SK-N-SH treated with all-trans-retinoic acid at 6 μM for 48 hours (cell line): ENCODE results near the gene SLC37A2.

Experiments used
- ATAC-seq: fragments of 200-7000 bp; cut with Tn5 transposase; 3 replicates; pipeline ENCODE4 v1.9.1; 2020; ENCODE audit warnings: mild to moderate bottlenecking, moderate library complexity
- ARNTL ChIP-seq: fragments of 450-650 bp; formaldehyde crosslinking; IDR thresholded peaks from 2 replicates; pipeline ENCODE4 v1.5.0; 2020; ENCODE audit warnings: low read depth, mild to moderate bottlenecking, moderate library complexity, borderline replicate concordance
- BACH2 ChIP-seq: fragments of 250-450 bp; sonication (Bioruptor Pico); IDR thresholded peaks from 2 replicates; pipeline ENCODE4 v1.9.0; 2021; ENCODE audit warnings: mild to moderate bottlenecking, borderline replicate concordance
- CSDC2 ChIP-seq: fragments of 250-450 bp; sonication (Bioruptor Pico); IDR thresholded peaks from 2 replicates; pipeline ENCODE4 v1.5.0; 2020; ENCODE audit warnings: mild to moderate bottlenecking, moderate library complexity
- ESRRG ChIP-seq: fragments of 250-450 bp; sonication (Bioruptor Pico); IDR thresholded peaks from 2 replicates; pipeline ENCODE4 v1.6.1; 2021; ENCODE audit warnings: mild to moderate bottlenecking
- ISL1 ChIP-seq: fragments of 250-450 bp; sonication (Bioruptor Pico); IDR thresholded peaks from 2 replicates; pipeline ENCODE4 v2.1.2; 2022; ENCODE audit warnings: mild to moderate bottlenecking, moderate library complexity
- OSR1 ChIP-seq: fragments of 250-450 bp; sonication (Bioruptor Pico); IDR thresholded peaks from 2 replicates; pipeline ENCODE4 v1.8.0; 2022; ENCODE audit warnings: moderate library complexity, mild to moderate bottlenecking, inconsistent platforms
- PATZ1 ChIP-seq: fragments of 250-450 bp; sonication (Bioruptor Pico); IDR thresholded peaks from 2 replicates; pipeline ENCODE4 v1.8.0; 2020; ENCODE audit warnings: mild to moderate bottlenecking, moderate library complexity, borderline replicate concordance
- PPARA ChIP-seq: fragments of 250-450 bp; sonication (Bioruptor Pico); IDR thresholded peaks from 2 replicates; pipeline ENCODE4 v1.5.0; 2020; ENCODE audit warnings: mild to moderate bottlenecking, borderline replicate concordance
- SNAI2 ChIP-seq: fragments of 250-450 bp; sonication (Bioruptor Pico); IDR thresholded peaks from 2 replicates; pipeline ENCODE4 v1.5.0; 2020; ENCODE audit warnings: mild to moderate bottlenecking, moderate library complexity
- TCF4 ChIP-seq: fragments of 250-450 bp; sonication (Bioruptor Pico); IDR thresholded peaks from 2 replicates; pipeline ENCODE4 v1.8.0; 2021; ENCODE audit warnings: mild to moderate bottlenecking, moderate library complexity, borderline replicate concordance
- TOX ChIP-seq: fragments of 250-450 bp; sonication (Bioruptor Pico); IDR thresholded peaks from 2 replicates; pipeline ENCODE4 v1.8.0; 2021; ENCODE audit warnings: mild to moderate bottlenecking, moderate library complexity, borderline replicate concordance
- ZC3H10 ChIP-seq: fragments of 250-450 bp; sonication (Bioruptor Pico); IDR thresholded peaks from 2 replicates; pipeline ENCODE4 v1.5.1; 2021; ENCODE audit warnings: mild to moderate bottlenecking, moderate library complexity
- ZFP3 ChIP-seq: fragments of 250-450 bp; sonication (Bioruptor Pico); IDR thresholded peaks from 2 replicates; pipeline ENCODE4 v1.5.0; 2020; ENCODE audit warnings: mild to moderate bottlenecking, moderate library complexity
- ZFP30 ChIP-seq: fragments of 450-650 bp; formaldehyde crosslinking; IDR thresholded peaks from 2 replicates; pipeline ENCODE4 v1.5.0; 2022; ENCODE audit warnings: mild to moderate bottlenecking, moderate library complexity
- ZNF565 ChIP-seq: fragments of 450-650 bp; formaldehyde crosslinking; conservative IDR thresholded peaks from 2 replicates; pipeline ENCODE4 v1.5.0; 2020; ENCODE audit warnings: low read depth, mild to moderate bottlenecking, moderate library complexity
- ZNF70 ChIP-seq: fragments of 450-650 bp; formaldehyde crosslinking; IDR thresholded peaks from 2 replicates; pipeline ENCODE4 v1.5.0; 2020; ENCODE audit warnings: mild to moderate bottlenecking, moderate library complexity
- ZNF8 ChIP-seq: fragments of 450-650 bp; formaldehyde crosslinking; IDR thresholded peaks from 2 replicates; pipeline ENCODE4 v1.5.0; 2020; ENCODE audit warnings: mild to moderate bottlenecking, moderate library complexity
- TF ChIP-seq, protein P1 (sequence below): fragments of 250-450 bp; sonication (Bioruptor Pico); IDR thresholded peaks from 2 replicates; pipeline ENCODE4 v1.5.0; 2020; ENCODE audit warnings: mild to moderate bottlenecking, moderate library complexity
- TF ChIP-seq, protein P2 (sequence below): fragments of 250-450 bp; sonication (Bioruptor Pico); IDR thresholded peaks from 2 replicates; pipeline ENCODE4 v1.5.1; 2021; ENCODE audit warnings: mild to moderate bottlenecking, moderate library complexity
- TF ChIP-seq, protein P3 (sequence below): fragments of 250-450 bp; sonication (Bioruptor Pico); IDR thresholded peaks from 2 replicates; pipeline ENCODE4 v1.8.0; 2021; ENCODE audit warnings: low read depth, mild to moderate bottlenecking, moderate library complexity, borderline replicate concordance

The SLC37A2 gene

DNA sequence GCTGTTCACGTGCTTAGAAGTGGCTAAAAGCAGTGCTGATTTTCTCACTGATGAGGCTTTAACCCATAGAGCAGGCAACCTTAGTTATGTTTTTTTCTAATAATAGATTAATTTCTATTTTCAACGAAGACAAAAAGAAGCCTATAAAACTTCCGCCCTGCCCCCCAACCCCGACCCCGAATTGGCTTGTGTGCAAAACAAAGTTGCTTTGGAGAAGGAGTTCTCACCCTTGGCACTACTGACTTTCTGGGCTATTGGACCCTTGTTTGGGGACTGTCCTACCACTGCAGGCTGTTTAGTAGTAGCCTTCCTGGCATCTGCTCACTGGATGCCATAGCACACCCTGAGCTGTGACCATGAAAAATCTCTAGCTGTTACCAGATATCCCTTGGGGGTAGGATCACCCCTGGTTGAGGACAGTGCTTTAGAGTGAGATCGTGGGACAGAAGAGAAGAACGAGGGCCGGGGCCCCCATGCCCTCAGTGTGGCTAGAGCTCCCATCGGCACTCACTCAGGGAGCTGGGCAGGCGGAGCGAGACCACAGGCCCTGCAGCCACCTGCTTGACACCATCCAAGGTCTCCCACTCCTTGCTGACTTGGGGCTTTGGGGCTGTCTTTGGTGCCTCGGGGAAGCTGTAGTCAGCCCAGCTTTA is 16.9 kb downstream of the SLC37A2 start (continued):
- TF ChIP-seq SNAI2, result no peak
- TF ChIP-seq PPARA (CRISPR knock-in tag), result no peak

DNA sequence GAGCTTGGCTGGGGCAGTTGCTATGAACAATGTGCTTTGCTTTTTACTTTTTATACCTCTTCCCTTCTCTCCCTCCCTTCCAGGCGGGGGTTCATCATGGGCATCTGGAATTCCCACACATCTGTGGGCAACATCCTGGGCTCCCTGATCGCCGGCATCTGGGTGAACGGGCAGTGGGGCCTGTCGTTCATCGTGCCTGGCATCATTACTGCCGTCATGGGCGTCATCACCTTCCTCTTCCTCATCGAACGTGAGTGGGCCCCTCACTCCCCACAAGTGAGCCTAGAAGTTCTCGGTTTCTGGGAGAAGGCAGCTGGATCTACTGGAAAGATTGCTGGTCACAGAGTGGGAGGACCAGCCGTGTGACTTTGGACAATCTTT is 17.4 kb downstream of the SLC37A2 start:
- ATAC-seq, result no peak
- no peak for TF ChIP-seq ZNF8 (CRISPR knock-in tag)
- no peak for TF ChIP-seq PATZ1 (CRISPR knock-in tag)
- TF ChIP-seq, protein P1, sequence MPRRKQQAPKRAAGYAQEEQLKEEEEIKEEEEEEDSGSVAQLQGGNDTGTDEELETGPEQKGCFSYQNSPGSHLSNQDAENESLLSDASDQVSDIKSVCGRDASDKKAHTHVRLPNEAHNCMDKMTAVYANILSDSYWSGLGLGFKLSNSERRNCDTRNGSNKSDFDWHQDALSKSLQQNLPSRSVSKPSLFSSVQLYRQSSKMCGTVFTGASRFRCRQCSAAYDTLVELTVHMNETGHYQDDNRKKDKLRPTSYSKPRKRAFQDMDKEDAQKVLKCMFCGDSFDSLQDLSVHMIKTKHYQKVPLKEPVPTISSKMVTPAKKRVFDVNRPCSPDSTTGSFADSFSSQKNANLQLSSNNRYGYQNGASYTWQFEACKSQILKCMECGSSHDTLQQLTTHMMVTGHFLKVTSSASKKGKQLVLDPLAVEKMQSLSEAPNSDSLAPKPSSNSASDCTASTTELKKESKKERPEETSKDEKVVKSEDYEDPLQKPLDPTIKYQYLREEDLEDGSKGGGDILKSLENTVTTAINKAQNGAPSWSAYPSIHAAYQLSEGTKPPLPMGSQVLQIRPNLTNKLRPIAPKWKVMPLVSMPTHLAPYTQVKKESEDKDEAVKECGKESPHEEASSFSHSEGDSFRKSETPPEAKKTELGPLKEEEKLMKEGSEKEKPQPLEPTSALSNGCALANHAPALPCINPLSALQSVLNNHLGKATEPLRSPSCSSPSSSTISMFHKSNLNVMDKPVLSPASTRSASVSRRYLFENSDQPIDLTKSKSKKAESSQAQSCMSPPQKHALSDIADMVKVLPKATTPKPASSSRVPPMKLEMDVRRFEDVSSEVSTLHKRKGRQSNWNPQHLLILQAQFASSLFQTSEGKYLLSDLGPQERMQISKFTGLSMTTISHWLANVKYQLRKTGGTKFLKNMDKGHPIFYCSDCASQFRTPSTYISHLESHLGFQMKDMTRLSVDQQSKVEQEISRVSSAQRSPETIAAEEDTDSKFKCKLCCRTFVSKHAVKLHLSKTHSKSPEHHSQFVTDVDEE (CRISPR knock-in tag), result no peak
- TF ChIP-seq, protein P2, sequence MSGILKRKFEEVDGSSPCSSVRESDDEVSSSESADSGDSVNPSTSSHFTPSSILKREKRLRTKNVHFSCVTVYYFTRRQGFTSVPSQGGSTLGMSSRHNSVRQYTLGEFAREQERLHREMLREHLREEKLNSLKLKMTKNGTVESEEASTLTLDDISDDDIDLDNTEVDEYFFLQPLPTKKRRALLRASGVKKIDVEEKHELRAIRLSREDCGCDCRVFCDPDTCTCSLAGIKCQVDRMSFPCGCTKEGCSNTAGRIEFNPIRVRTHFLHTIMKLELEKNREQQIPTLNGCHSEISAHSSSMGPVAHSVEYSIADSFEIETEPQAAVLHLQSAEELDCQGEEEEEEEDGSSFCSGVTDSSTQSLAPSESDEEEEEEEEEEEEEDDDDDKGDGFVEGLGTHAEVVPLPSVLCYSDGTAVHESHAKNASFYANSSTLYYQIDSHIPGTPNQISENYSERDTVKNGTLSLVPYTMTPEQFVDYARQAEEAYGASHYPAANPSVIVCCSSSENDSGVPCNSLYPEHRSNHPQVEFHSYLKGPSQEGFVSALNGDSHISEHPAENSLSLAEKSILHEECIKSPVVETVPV (CRISPR knock-in tag), result no peak
- TF ChIP-seq ZNF70 (CRISPR knock-in tag), result no peak
- TF ChIP-seq TCF4 (CRISPR knock-in tag), result no peak
- TF ChIP-seq TOX (CRISPR knock-in tag), result no peak
- no peak for TF ChIP-seq ZFP3 (CRISPR knock-in tag)
- TF ChIP-seq BACH2, result no peak
- TF ChIP-seq, protein P3, sequence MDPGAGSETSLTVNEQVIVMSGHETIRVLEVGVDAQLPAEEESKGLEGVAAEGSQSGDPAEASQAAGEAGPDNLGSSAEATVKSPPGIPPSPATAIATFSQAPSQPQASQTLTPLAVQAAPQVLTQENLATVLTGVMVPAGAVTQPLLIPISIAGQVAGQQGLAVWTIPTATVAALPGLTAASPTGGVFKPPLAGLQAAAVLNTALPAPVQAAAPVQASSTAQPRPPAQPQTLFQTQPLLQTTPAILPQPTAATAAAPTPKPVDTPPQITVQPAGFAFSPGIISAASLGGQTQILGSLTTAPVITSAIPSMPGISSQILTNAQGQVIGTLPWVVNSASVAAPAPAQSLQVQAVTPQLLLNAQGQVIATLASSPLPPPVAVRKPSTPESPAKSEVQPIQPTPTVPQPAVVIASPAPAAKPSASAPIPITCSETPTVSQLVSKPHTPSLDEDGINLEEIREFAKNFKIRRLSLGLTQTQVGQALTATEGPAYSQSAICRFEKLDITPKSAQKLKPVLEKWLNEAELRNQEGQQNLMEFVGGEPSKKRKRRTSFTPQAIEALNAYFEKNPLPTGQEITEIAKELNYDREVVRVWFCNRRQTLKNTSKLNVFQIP (CRISPR knock-in tag), result no peak
- no peak for TF ChIP-seq ARNTL (CRISPR knock-in tag)
- no peak for TF ChIP-seq CSDC2 (CRISPR knock-in tag)
- no peak for TF ChIP-seq ZC3H10

GRCh38 chr11:125081098-125081798 is 18.1 kb downstream of the SLC37A2 start:
- ATAC-seq, result no peak
- TF ChIP-seq SNAI2 (no peak), ISL1 (no peak), ZNF565 (CRISPR knock-in tag) (no peak), ZC3H10 (no peak), PATZ1 (CRISPR knock-in tag) (no peak), ZFP3 (CRISPR knock-in tag) (no peak), ZNF70 (CRISPR knock-in tag) (no peak)

DNA sequence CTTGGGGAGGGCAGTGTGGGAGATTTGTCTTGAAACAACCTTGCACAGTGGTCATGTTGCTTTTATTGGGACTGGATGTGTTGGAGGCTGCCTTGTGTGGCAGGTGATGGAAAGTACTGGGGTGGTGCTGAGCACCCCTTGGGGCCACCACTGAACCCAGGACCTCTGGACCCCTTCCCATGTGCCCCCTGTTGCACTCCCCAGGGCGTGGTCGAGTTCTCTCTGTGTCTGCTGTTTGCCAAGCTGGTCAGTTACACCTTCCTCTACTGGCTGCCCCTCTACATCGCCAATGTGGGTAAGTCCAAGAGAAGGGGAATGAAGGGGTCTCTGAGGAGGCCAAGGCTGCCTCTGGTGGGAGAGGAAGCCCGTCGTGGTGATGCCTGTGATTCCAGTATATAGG is 18.9 kb downstream of the SLC37A2 start:
- no peak for ATAC-seq
- TF ChIP-seq OSR1 (CRISPR knock-in tag) (no peak), ZFP30 (no peak), TCF4 (CRISPR knock-in tag) (no peak), ESRRG (CRISPR knock-in tag) (no peak), BACH2 (no peak), ZFP3 (CRISPR knock-in tag) (no peak), ZNF8 (CRISPR knock-in tag) (no peak)
- TF ChIP-seq, protein P3 (CRISPR knock-in tag), result no peak
